Kidney epithelial cell (primary cell): ENCODE data around the gene GTF2H2. TPM values are rescaled to one million over a fixed set of nuclear protein-coding genes. Genes with fewer than 3 reads are reported as not detected.
"Not testable (repeated sequence)": the region's sequence is repeated elsewhere in the genome, so short reads cannot be mapped to it uniquely, and the experiment has no call there.

Source experiments
- DNase-seq: peaks from one replicate; pipeline ENCODE4 v3.0.0-alpha.2; 2010; ENCODE audit warnings: low read depth
- H3K27me3 ChIP-seq: 2 replicates; pipeline ENCODE4 v1.6.0; 2011; ENCODE audit warnings: low read length; ENCODE audit not compliant: control insufficient read depth, insufficient read depth
- H3K36me3 ChIP-seq: 2 replicates; pipeline ENCODE4 v1.5.1; 2011; ENCODE audit warnings: low read length; ENCODE audit not compliant: control insufficient read depth, insufficient read depth
- H3K4me3 ChIP-seq: 2 replicates; pipeline ENCODE4 v1.5.1; 2011; ENCODE audit warnings: low read depth, mild to moderate bottlenecking, control low read depth, low read length
- total RNA-seq: library from RNA; depleted of rRNA; stranded (reverse); fragments of >200 nt; gene quantifications from 2 replicates; pipeline ENCODE4 v1.2.3, GENCODE V29; 2015

Gene GTF2H2
- 19.0 and 20.8 TPM in 2 replicates for total RNA-seq

GRCh38 chr5:71067262-71067928 lies at the start of gene GTF2H2:
TSS of gene GTF2H2 (minus strand) at chr5:71067676. CDS start at chr5:71062763, 4,913 bp downstream.
- not testable (repeated sequence) for DNase-seq, H3K36me3 ChIP-seq, H3K27me3 ChIP-seq, H3K4me3 ChIP-seq

- H3K27me3 ChIP-seq, H3K36me3 ChIP-seq, H3K4me3 ChIP-seq, DNase-seq: not testable (repeated sequence)
These were observed 42.3 kb upstream of the GTF2H2 start for GRCh38 chr5:71109730-71110275.

GRCh38 chr5:71099996-71100395 lies 32.5 kb upstream of the GTF2H2 start:
- H3K36me3 ChIP-seq, DNase-seq, H3K27me3 ChIP-seq, H3K4me3 ChIP-seq: not testable (repeated sequence)

- not testable (repeated sequence) for H3K4me3 ChIP-seq, DNase-seq, H3K36me3 ChIP-seq, H3K27me3 ChIP-seq
These were observed 30.4 kb upstream of the GTF2H2 start for GRCh38 chr5:71097930-71098203.

- H3K4me3 ChIP-seq, H3K36me3 ChIP-seq, DNase-seq, H3K27me3 ChIP-seq: not testable (repeated sequence)
These were observed 29.9 kb upstream of the GTF2H2 start for GRCh38 chr5:71097173-71097929.

GRCh38 chr5:71089773-71090172 lies 22.3 kb upstream of the GTF2H2 start:
- not testable (repeated sequence) for H3K36me3 ChIP-seq, H3K27me3 ChIP-seq, DNase-seq, H3K4me3 ChIP-seq

- DNase-seq, H3K36me3 ChIP-seq, H3K27me3 ChIP-seq, H3K4me3 ChIP-seq: not testable (repeated sequence)
These were observed 21.3 kb upstream of the GTF2H2 start for GRCh38 chr5:71088754-71089153.

GRCh38 chr5:71086145-71086544 lies 18.7 kb upstream of the GTF2H2 start:
- H3K27me3 ChIP-seq, DNase-seq, H3K36me3 ChIP-seq, H3K4me3 ChIP-seq: not testable (repeated sequence)

- not testable (repeated sequence) for H3K4me3 ChIP-seq, H3K27me3 ChIP-seq, H3K36me3 ChIP-seq, DNase-seq
These were observed 17.0 kb upstream of the GTF2H2 start for GRCh38 chr5:71084280-71085063.

- not testable (repeated sequence) for H3K36me3 ChIP-seq, H3K4me3 ChIP-seq, H3K27me3 ChIP-seq, DNase-seq
These were observed 15.4 kb upstream of the GTF2H2 start for GRCh38 chr5:71082898-71083297.

- not testable (repeated sequence) for H3K4me3 ChIP-seq, H3K27me3 ChIP-seq, DNase-seq, H3K36me3 ChIP-seq
These were observed 14.9 kb upstream of the GTF2H2 start for GRCh38 chr5:71082340-71082739.

- H3K27me3 ChIP-seq, H3K36me3 ChIP-seq, DNase-seq, H3K4me3 ChIP-seq: not testable (repeated sequence)
These were observed 6.2 kb downstream of the GTF2H2 start for GRCh38 chr5:71061322-71061721.

GRCh38 chr5:71059426-71059825 lies 8.1 kb downstream of the GTF2H2 start:
- not testable (repeated sequence) for H3K36me3 ChIP-seq, H3K4me3 ChIP-seq, H3K27me3 ChIP-seq, DNase-seq

GRCh38 chr5:71044808-71045207 lies 22.7 kb downstream of the GTF2H2 start:
- not testable (repeated sequence) for H3K27me3 ChIP-seq, H3K36me3 ChIP-seq, DNase-seq, H3K4me3 ChIP-seq

- H3K36me3 ChIP-seq, H3K27me3 ChIP-seq, H3K4me3 ChIP-seq, DNase-seq: not testable (repeated sequence)
These were observed 23.3 kb downstream of the GTF2H2 start for GRCh38 chr5:71044128-71044527.
